Caki2 (cell line): ENCODE data around the gene CNNM2. TPM values are rescaled to one million over a fixed set of nuclear protein-coding genes. Genes with fewer than 3 reads are reported as not detected.
A peak's percentile ranks its signal among the peaks of the same experiment; 100 is the strongest.
"Not testable (repeated sequence)": the region's sequence is repeated elsewhere in the genome, so short reads cannot be mapped to it uniquely, and the experiment has no call there.

ENCODE experiments used
- DNase-seq: peaks from one replicate; pipeline ENCODE4 v3.0.0-alpha.2; 2015; ENCODE audit warnings: low read depth
- in situ Hi-C: cut with HindIII; loops from 2 replicates; pipeline ENCODE4 v1.10.0; 2016; ENCODE audit warnings: low sequenced_read_pairs, low pct_unique_long_range_greater_than_20kb, mixed read lengths
- total RNA-seq: library from RNA; depleted of rRNA; stranded (reverse); fragments of >200 nt; shearing (Covaris generic); gene quantifications from 2 replicates; pipeline ENCODE4 v1.2.3, GENCODE V29; 2014; ENCODE audit warnings: low replicate concordance

CNNM2 gene
- total RNA-seq, 1 experiment from 2014 or later, result 4.0 TPM

DNA sequence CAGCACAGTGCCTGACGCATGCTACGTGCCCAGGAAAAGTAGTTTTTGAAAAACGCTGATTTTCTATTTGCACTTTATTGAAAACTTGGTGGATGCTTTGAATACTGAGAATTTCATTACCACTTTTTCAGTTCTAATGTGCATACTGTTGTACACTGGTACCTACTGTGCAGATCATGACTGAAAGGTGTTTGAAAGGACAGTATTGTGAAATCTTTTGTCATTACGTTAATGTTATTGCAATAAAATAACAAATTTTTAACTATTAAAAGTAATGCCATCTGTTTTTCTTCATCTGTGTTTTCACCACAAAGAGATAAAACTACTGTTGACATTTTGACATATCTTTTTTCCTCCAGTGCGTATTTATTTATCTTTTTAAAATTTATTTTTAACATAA is 42.1 kb downstream of the CNNM2 start:
- in situ Hi-C loops, result no loop called here

DNA sequence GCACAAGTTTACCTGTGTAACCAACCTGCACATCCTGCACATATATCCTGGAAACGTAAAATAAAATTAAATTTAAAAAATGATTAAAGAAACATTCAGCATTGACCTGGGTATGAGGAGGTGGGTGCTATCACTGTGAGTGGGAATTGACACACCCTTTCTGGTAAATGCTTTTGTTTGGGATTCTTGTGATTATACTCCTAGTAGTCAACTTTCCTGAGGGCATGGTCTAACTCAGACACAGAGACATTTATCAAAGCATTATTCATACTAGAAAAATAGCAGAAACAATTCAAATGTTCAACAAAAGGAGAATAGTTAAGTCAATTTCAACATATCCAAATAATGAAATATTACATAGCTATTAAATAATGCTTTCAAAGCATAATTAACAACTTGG is 44.2 kb downstream of the CNNM2 start:
- in situ Hi-C loops, result no loop called here

More for the DNA sequence above, 42.1 kb downstream of the CNNM2 start:
- no peak for DNase-seq

GRCh38 chr10:102962951-102963755 is 45.1 kb downstream of the CNNM2 start:
- in situ Hi-C loops, result no loop called here

More for the DNA sequence above, 44.2 kb downstream of the CNNM2 start:
- no peak for DNase-seq

GRCh38 chr10:102963756-102964025 is 45.6 kb downstream of the CNNM2 start:
- DNase-seq, result no peak
- in situ Hi-C loops, result no loop called here

More at GRCh38 chr10:102962951-102963755, 45.1 kb downstream of the CNNM2 start:
- DNase-seq, result peak; percentile 3

DNA sequence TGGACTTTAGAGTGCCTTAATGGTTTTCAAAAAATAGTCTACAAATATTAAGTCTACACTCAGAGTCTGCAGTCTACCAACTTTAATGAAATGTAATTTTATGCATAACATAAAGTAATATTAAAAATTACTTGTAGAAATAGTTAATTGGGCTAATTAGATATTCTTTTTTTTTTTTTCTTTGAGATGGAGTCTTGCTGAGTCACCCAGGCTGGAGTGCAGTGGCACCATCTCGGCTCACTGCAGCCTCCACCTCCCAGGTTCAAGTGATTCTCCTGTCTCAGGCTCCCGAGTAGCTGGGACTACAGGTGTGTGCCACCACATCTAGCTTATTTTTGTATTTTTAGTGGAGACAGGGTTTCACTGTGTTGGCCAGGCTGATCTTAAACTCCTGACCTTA is 46.0 kb downstream of the CNNM2 start:
- DNase-seq, in situ Hi-C loops: not testable (repeated sequence)

DNA sequence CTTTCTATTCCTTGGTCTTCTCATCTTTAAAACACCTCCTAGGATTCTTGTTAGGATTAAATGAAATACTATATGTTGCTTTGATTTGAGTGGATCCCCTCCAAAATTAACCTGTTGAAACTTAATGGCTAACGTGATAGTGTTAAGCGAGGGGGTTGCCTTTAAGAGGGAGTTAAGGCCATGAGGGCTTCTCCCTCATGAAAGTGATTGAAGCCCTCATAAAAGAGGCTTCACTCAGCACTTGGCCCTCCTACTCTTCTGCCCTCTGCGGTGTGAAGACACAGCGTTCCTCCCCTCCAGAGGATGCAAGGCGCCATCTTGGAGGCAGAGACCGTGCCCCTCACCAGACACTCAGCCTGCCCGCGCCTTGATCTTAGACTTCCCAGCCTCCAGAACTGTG is 46.6 kb downstream of the CNNM2 start:
- no peak for DNase-seq
- in situ Hi-C loops, result no loop called here

DNA sequence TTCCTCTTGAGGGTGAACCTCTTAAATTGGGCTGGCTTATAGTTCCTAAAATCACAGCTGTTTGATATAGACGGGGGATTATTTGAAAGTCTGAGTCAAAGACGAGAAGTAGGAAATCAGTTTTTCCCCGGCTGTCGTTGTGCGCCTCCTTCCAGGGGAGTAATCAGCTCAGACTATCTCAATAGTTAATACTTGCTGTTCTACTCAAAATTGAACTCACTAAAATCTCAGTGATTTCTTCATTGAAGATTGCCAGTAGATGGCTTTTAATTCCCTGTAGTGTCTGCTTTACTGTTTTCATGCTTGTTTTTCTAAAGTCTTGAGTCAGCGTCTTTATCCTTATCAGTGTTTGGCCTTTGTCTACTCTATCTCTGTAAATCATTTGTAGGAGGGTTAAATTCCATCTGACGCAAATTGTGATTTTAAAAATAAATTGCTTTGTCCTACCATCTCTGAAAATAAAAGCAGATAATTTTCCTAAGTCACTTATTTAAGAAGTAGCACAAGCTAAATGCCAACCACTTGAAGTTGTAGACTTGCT is 47.3 kb downstream of the CNNM2 start:
- peak; percentile 4 for DNase-seq
- in situ Hi-C loops, result no loop called here

- DNase-seq, result no peak
Measured at GRCh38 chr10:102967123-102967522, 49.0 kb downstream of the CNNM2 start.

GRCh38 chr10:102970562-102971340 is 52.7 kb downstream of the CNNM2 start:
- no peak for DNase-seq
- in situ Hi-C loops, result no loop called here

More at GRCh38 chr10:102967123-102967522, 49.0 kb downstream of the CNNM2 start:
- in situ Hi-C loops, result no loop called here

DNA sequence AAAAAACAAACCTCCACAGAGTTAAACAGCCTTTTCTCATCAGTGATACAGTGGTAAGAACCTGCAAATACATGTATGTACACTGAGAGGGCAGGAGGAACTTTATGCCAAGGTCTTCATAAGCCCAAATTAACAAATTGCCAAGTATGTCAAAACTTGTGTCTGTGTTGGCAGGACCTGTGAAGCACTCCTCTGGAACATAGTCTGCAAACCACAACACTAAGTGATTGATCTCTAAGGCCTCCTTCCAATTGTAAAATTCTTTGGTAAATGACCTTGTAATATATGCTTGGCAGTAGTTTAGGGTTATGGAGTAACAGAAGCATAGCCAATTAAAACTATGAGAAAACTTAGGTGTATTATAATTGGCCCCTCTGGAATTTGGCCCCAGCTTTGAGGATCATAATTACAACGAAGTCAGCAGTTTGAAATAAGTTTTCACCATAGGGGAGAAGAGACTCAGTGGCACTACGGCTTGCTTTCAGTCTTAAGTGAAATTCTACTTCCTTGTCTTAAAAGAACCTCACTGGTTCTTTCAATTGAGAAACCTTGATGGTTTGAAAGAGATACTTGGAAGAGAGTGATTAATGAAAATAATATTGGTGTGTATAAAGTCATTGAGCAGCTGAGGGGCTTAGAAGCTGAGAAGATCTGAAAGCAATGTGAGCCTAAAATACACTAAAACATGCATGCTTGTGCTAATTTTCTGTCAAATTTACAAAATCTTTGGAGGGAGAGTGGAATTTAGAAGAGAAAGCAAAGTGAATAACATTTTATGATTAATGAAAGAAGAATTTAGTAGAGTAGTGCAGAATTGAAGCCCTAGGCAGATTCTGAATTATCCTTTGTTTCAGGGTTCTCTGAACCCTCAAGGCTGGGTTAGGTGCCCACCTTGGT is 57.6 kb downstream of the CNNM2 start:
- in situ Hi-C loops, result no loop called here
- no peak for DNase-seq

GRCh38 chr10:102976380-102976726 is 58.3 kb downstream of the CNNM2 start:
- in situ Hi-C loops, DNase-seq: not testable (repeated sequence)

DNA sequence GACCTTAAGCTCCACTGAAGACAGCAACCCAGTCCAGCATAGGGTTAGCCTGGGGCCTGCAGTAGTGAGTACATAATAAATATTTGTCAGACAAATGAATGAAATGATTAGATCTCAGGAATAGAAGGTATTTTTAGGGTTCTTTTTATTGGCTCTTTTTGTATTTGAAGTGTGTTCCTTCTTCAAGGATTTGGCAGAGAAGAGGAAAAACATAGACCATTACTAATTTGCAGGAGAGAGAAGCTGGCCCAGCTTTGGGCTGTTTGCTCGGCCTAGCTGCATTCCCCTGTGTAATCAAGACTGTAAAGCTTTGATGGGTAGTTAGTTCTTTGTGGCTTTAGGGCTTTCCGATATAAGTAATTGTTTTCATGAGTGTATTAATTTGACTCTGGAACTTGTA is 64.2 kb downstream of the CNNM2 start:
- in situ Hi-C loops, result no loop called here
- DNase-seq, result no peak

- DNase-seq, result no peak
- in situ Hi-C loops, result no loop called here
Measured at GRCh38 chr10:102984086-102984485, 66.0 kb downstream of the CNNM2 start.

DNA sequence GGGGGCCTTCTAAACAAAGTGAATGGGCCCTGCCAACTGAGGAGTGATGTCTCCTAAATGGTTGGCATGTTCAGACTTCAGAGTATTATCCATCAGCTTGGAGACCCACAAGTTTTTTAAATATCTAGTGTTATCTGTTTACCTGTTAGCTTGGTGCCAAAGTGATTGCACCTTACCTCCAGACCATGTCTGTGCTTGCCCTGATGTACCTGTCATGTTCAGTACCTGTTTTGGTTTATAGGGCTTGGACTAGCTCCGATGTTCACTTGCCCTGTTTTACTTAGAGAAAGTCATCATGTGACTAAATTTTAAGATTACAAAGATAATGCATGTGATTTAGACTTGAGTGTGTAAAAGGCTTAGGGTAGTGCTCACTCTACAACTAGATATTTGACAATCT is 67.7 kb downstream of the CNNM2 start:
- in situ Hi-C loops, result no loop called here
- no peak for DNase-seq

DNA sequence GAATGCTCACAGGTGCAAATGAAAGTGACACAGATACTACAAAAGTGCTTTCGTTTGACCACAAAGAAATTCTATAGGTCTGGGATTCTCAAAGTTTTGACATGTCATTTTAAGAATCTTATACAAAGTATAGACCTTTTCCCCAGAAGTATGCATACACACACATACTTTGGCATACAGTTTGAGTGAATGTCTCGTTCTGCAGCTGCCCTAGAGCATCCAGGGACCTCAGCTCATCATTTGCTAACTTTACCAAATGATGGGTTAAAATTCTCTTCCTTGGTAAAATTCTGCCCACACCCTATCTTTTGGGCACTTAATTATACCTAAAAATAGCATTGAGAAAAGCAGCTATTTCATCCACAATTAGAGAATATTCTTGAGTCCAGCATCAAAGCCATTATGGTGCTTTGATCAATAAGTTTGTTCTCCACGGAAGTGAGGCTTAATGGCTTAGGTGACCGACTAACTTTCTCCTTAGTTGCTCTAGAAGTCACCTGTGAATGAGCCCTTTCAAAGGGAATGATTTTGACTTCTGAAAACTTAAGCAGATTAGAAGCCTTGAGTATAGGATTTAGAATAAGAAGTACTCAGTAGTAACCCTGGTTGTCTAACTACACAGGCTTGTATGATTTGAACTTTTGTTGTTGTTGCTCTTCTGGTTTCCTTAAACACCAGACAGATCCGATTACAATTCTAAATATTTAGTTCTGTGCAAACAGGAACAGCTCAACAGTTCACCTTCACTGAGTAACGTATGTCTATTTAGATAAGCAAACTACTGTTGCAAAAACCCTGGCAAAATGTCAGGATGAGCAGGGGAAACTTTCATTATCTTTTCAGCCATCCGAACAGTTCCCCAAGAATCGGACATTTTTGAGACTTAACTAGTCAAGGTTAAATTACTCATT is 70.6 kb downstream of the CNNM2 start:
- in situ Hi-C loops, result no loop called here
- DNase-seq, result no peak

DNA sequence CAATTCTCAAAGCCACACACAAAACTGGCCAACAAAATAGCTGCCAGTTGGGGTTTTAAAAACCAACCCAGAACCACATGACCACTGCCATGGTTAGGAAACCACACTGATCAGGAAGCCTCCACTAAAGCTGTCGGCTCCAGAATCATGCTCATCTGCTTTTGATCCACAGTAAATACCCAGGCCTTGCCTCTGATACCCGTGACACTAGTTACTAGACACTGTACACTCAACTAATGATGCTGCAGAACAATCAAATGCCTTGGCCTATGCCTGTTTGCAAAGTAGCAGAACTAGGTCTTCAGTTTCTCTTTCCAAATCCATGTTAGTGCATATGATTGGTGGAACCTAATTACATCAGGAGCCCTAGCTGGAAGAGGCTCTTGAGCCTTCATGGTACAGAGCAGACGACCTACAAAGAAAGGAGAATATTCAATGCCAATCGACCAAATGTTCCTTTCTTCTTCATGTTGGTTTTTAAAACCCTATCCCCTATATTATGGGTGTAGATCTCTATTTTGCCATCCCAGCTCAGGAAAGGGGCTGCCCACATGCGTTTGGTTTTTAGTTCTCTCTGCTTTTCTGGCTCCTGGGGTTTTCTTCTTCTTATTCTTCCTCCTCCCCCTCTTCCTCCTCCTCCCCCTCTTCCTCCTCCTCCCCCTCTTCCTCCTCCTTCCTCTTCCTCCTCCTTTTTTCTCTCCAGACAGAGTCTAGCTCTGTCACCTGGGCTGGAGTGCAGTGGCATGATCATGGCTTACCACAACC is 76.6 kb downstream of the CNNM2 start:
- no peak for DNase-seq

DNA sequence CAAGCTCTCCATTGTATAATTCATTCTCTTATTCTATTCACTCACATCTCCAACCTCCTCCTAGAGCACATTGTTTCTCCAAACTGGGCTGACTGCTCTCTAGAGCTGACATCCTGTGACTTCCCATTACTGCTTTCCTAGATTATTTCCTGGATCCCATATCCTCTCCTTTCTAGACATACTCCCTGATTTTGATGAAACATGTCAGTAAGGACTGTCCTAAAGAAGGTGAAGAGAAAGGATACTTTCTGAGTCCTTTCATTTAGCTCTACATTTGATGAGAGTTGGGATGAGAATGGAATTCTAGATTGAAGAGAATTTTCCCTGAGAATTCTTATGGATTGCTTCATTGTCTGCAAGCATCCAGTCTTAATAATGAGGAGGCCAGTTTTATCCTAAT is 78.8 kb downstream of the CNNM2 start:
- in situ Hi-C loops, result no loop called here
- no peak for DNase-seq

More for the DNA sequence above, 76.6 kb downstream of the CNNM2 start:
- in situ Hi-C loops, result no loop called here
